ENCODE measurements around the gene IVD. TPM values are rescaled to one million over a fixed set of nuclear protein-coding genes. Genes with fewer than 3 reads are reported as not detected.
A peak's percentile ranks its signal among the peaks of the same experiment; 100 is the strongest.

Gene IVD
- 28.6 and 31.4 TPM in 2 replicates for total RNA-seq (2014; rRNA removed; shearing (Covaris generic))

GRCh38 chr15:40405501-40406381, at the start of gene IVD:
TSS of gene IVD (plus strand) at chr15:40405795. CDS start at chr15:40405828, 33 bp downstream.
- peak; percentile 100 for DNase-seq
- Histone ChIP-seq H3K27me3 (ENCODE audit: control insufficient read depth, insufficient read depth, low read length) (no peaks in the 10 kb centered on the region), H3K4me3 (ENCODE audit: insufficient read depth, low read depth, low read length) (peak within 1 kb of the TSS; percentile 93), H3K36me3 (replicated peaks; ENCODE audit: control insufficient read depth, insufficient read depth, low read length) (peaks cover 21% of the 10 kb centered on the region)

- Histone ChIP-seq H3K36me3 (replicated peaks; ENCODE audit: control insufficient read depth, insufficient read depth, low read length) (no peaks in the 10 kb centered on the region), H3K27me3 (ENCODE audit: control insufficient read depth, insufficient read depth, low read length) (peaks cover 21% of the 10 kb centered on the region), H3K4me3 (ENCODE audit: insufficient read depth, low read depth, low read length) (no peak overlapping the region)
- no peak for DNase-seq
These were observed 49.5 kb upstream of the IVD start for GRCh38 chr15:40355976-40356585.

DNA sequence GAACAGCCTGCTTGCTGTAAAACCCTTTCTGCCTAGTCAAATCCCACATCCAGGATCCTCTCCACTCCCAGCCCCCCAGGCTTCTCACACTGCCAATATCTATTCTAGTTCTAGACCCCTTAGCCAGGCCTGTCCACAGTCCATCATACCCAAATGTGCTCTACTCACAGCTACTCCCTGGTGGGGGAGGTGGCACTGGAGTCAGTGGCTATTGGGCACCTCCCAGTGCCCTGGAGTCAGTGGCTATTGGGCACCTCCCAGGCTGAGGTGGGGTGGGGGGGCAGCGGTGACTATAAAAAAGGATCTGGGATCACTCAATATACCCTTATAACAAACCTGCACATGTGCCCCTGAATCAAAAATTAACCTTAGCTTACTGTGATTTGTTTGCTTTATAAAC, 48.3 kb upstream of the IVD start:
- Histone ChIP-seq H3K4me3 (ENCODE audit: insufficient read depth, low read depth, low read length) (no peak overlapping the region; the same call in 1 of the 2 replicates), H3K27me3 (ENCODE audit: control insufficient read depth, insufficient read depth, low read length) (peaks cover 21% of the 10 kb centered on the region), H3K36me3 (replicated peaks; ENCODE audit: control insufficient read depth, insufficient read depth, low read length) (no peaks in the 10 kb centered on the region)
- no peak for DNase-seq

GRCh38 chr15:40357723-40358470, 47.7 kb upstream of the IVD start, which contains the start of gene DISP2:
TSS of gene DISP2 (plus strand) at chr15:40358219. CDS start at chr15:40358322, 103 bp downstream.
- peaks cover 21% of the 10 kb centered on the region for H3K27me3 ChIP-seq (ENCODE audit: control insufficient read depth, insufficient read depth, low read length)

DNA sequence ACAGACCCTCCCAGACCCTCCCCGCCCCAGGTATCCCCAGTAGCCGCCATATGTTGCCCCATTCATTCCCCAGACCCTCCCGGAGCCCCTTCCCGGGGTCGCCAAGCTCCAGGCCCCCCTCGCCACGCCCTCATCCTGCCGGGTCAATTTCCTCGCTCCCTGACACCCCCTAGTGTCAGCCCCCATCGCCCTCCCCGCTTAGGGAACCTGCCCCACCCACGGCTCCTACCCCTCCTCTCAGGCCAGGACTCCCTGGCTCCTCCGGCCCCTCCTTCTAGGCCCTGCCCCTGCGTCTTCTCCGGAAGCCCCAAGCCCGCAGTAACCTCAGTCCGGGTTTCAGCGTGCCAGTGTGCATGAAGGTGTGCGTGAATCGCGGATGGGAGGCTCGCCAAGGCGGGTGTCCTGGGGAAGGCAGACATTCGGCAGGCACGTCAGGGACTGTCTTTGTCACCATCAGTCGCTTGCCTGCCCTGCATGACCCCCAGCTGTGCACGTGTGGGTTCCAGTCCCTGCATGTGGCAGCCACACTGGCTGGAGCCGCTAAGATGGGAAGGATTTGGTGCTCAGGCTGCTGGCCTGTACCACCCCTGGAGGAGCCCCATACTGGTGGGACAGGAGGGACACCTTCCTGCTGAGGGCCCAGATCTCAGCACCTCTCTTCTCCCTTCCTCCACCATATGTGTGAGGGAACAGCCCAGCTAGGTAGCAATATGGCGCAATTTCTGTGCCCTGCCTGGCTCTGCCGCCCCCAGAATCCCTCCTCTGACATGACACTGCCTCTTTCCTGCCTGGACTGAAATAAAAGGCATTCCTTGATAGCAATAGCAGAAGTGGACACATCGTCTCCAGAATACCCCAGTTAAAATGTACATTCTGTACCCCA, 46.9 kb upstream of the IVD start:
- peaks cover 21% of the 10 kb centered on the region for H3K27me3 ChIP-seq (ENCODE audit: control insufficient read depth, insufficient read depth, low read length)
- DNase-seq: peak; percentile 87
- H3K4me3 ChIP-seq (ENCODE audit: insufficient read depth, low read depth, low read length): peak overlapping the region; percentile 47
- no peaks in the 10 kb centered on the region for H3K36me3 ChIP-seq (replicated peaks; ENCODE audit: control insufficient read depth, insufficient read depth, low read length)

More at GRCh38 chr15:40357723-40358470, 47.7 kb upstream of the IVD start, which contains the start of gene DISP2:
- peak within 1 kb of the TSS; percentile 56 for H3K4me3 ChIP-seq (ENCODE audit: insufficient read depth, low read depth, low read length)
- DNase-seq: peak; percentile 100
- no peaks in the 10 kb centered on the region for H3K36me3 ChIP-seq (replicated peaks; ENCODE audit: control insufficient read depth, insufficient read depth, low read length)

GRCh38 chr15:40360015-40360414, 45.6 kb upstream of the IVD start:
- Histone ChIP-seq H3K36me3 (replicated peaks; ENCODE audit: control insufficient read depth, insufficient read depth, low read length) (no peaks in the 10 kb centered on the region), H3K27me3 (ENCODE audit: control insufficient read depth, insufficient read depth, low read length) (peaks cover 21% of the 10 kb centered on the region), H3K4me3 (ENCODE audit: insufficient read depth, low read depth, low read length) (no peak overlapping the region)
- DNase-seq: no peak

- no peak overlapping the region for H3K4me3 ChIP-seq (ENCODE audit: insufficient read depth, low read depth, low read length)
- H3K27me3 ChIP-seq (ENCODE audit: control insufficient read depth, insufficient read depth, low read length): peaks cover 19% of the 10 kb centered on the region
- DNase-seq: no peak
- H3K36me3 ChIP-seq (replicated peaks; ENCODE audit: control insufficient read depth, insufficient read depth, low read length): no peaks in the 10 kb centered on the region
These were observed 44.0 kb upstream of the IVD start for GRCh38 chr15:40361640-40362039.

DNA sequence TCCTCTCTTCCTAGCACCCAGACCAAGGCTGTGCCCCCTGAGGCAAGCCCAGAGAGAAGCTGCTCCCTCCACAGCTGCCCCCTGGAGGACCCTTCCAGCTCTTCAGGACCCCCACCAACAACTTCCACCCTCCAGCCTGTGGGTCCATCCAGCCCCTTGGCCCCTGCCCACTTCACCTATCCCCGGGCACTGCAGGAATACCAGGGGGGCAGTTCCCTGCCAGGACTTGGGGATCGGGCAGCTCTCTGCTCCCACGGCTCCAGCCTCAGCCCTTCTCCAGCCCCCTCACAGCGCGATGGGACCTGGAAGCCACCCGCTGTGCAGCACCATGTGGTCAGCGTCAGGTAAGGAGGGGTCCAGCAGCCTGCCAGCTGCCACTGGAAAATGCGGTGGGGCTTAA, 42.0 kb upstream of the IVD start:
- no peak for DNase-seq
- H3K4me3 ChIP-seq (ENCODE audit: insufficient read depth, low read depth, low read length): no peak overlapping the region
- H3K36me3 ChIP-seq (replicated peaks; ENCODE audit: control insufficient read depth, insufficient read depth, low read length): no peaks in the 10 kb centered on the region
- peaks cover 24% of the 10 kb centered on the region for H3K27me3 ChIP-seq (ENCODE audit: control insufficient read depth, insufficient read depth, low read length)

DNA sequence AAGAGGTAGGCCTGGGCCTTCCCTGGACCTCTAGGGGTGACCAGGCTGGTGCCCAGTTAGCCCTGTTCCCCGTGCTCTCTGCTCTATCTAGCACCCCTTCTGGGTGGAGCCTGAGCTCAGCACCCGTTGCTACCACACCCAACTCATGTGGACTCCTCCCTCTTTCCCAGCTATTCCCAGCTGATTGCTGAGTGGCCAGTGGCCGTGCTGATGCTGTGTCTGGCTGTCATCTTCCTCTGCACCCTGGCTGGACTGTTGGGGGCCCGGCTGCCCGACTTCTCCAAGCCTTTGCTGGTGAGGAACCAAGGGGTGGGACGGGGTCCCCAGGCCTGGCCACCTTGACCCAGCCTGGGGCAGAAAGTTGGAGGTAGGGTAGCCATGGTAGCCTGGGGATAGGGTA, 41.3 kb upstream of the IVD start:
- H3K36me3 ChIP-seq (replicated peaks; ENCODE audit: control insufficient read depth, insufficient read depth, low read length): no peaks in the 10 kb centered on the region
- peaks cover 22% of the 10 kb centered on the region for H3K27me3 ChIP-seq (ENCODE audit: control insufficient read depth, insufficient read depth, low read length)
- no peak overlapping the region for H3K4me3 ChIP-seq (ENCODE audit: insufficient read depth, low read depth, low read length)
- DNase-seq: no peak

DNA sequence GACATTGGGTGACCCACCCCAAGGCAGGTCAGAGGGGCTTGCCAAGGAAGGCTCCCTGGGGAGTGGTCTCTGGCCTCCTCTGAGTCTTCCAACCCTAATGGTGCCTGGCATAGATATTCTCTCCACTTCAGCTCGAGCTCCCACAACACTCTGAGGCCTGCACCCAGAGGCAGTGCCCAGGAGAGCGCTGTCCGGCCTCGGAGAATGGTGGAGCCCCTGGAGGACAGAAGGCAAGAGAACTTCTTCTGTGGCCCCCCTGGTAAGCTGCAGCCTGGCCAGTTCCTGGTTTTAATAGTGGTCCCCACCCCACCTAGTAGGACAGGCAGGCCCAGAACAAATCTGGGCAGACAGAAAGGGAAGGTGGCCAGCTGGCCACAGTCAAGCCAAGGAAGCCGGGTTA, 40.6 kb upstream of the IVD start:
- Histone ChIP-seq H3K27me3 (ENCODE audit: control insufficient read depth, insufficient read depth, low read length) (peaks cover 19% of the 10 kb centered on the region), H3K4me3 (ENCODE audit: insufficient read depth, low read depth, low read length) (no peak overlapping the region), H3K36me3 (replicated peaks; ENCODE audit: control insufficient read depth, insufficient read depth, low read length) (no peaks in the 10 kb centered on the region)
- DNase-seq: no peak

- no peaks in the 10 kb centered on the region for H3K36me3 ChIP-seq (replicated peaks; ENCODE audit: control insufficient read depth, insufficient read depth, low read length)
- H3K27me3 ChIP-seq (ENCODE audit: control insufficient read depth, insufficient read depth, low read length): peaks cover 17% of the 10 kb centered on the region
- H3K4me3 ChIP-seq (ENCODE audit: insufficient read depth, low read depth, low read length): no peak overlapping the region
- no peak for DNase-seq
These were observed 39.8 kb upstream of the IVD start for GRCh38 chr15:40365624-40366456.

GRCh38 chr15:40366457-40367370, 38.9 kb upstream of the IVD start:
- Histone ChIP-seq H3K27me3 (ENCODE audit: control insufficient read depth, insufficient read depth, low read length) (peaks cover 17% of the 10 kb centered on the region), H3K36me3 (replicated peaks; ENCODE audit: control insufficient read depth, insufficient read depth, low read length) (no peaks in the 10 kb centered on the region), H3K4me3 (ENCODE audit: insufficient read depth, low read depth, low read length) (no peak overlapping the region)
- DNase-seq: no peak
